ENCODE data around the gene CD52.

Gene CD52

GRCh38 chr1:26357121-26357602 lies 39.4 kb downstream of the CD52 start:
- no peak for DNase-seq (ENCODE audit: low read depth)

GRCh38 chr1:26358411-26359384 lies 40.9 kb downstream of the CD52 start:
- DNase-seq (ENCODE audit: low read depth): peak; percentile 36

- DNase-seq (ENCODE audit: low read depth): peak; percentile 32
Observed at GRCh38 chr1:26359981-26360806, 42.4 kb downstream of the CD52 start.

GRCh38 chr1:26360807-26361604 lies 43.2 kb downstream of the CD52 start:
- DNase-seq (ENCODE audit: low read depth): no peak

GRCh38 chr1:26361605-26362122 lies 43.9 kb downstream of the CD52 start:
- no peak for DNase-seq (ENCODE audit: low read depth)

GRCh38 chr1:26362331-26362730 lies 44.6 kb downstream of the CD52 start:
- no peak for DNase-seq (ENCODE audit: low read depth)

- peak; percentile 81 for DNase-seq (ENCODE audit: low read depth)
Observed at GRCh38 chr1:26363549-26364448, 46.0 kb downstream of the CD52 start.

- DNase-seq (ENCODE audit: low read depth): no peak
Observed at GRCh38 chr1:26364956-26365355, 47.2 kb downstream of the CD52 start.

GRCh38 chr1:26367441-26367840 lies 49.7 kb downstream of the CD52 start:
- DNase-seq (ENCODE audit: low read depth): no peak

- no peak for DNase-seq (ENCODE audit: low read depth)
Observed at GRCh38 chr1:26368006-26368405, 50.2 kb downstream of the CD52 start.

GRCh38 chr1:26368486-26368885 lies 50.7 kb downstream of the CD52 start:
- no peak for DNase-seq (ENCODE audit: low read depth)
